ENCODE measurements around the gene TEX52.

The TEX52 gene

DNA sequence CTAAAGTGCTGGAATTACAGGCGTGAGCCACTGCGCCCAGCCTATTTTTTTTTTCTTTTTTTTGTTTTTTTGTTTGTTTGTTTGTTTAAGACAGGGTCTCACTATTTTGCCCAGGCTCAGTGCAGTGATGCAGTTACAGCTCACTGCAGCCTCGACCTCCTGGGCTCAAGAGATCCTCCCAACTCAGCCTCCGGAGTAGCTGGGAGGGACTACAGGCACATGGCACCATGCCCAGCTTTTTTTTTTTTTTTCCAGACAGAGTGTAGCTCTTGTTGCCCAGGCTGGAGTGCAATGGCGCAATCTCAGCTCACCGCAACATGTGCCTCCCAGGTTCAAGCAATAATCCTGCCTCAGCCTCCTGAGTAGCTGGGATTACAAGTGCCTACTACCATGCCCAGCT, 50.1 kb downstream of the TEX52 start:
- H3K4me1 Mint-ChIP-seq: peaks cover 4% of the 10 kb centered on the region
- peaks cover 14% of the 10 kb centered on the region for H3K36me3 Mint-ChIP-seq
- DNase-seq (ENCODE audit: low spot score in 2 of 2) (no peak), ATAC-seq (ENCODE audit: low read depth) (no peak)
- H3K4me3 Mint-ChIP-seq: no peak overlapping the region
- H3K27ac Mint-ChIP-seq: no peak overlapping the region
- no peaks in the 10 kb centered on the region for H3K27me3 Mint-ChIP-seq
- no peaks in the 10 kb centered on the region for H3K9me3 Mint-ChIP-seq

DNA sequence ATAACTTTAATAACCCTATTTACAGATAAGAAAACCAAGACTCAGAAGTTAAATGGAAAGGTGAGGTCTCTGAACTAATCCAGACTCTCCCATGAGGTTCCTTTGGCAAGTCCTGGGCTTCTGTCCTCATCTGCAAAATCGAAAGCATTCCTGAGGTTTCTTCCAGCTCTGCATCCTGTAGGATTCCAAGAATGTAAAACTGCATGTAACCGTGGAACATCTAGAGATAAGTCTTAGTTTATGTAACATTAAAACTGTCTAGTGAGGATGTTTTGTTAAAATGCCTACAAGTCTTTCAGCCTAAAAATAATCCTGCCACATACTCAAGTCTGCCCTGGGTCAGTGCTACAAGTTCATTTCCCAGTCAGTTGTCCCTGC, 51.7 kb downstream of the TEX52 start:
- Mint-ChIP-seq H3K4me1 (peaks cover 2% of the 10 kb centered on the region), H3K36me3 (peaks cover 20% of the 10 kb centered on the region), H3K4me3 (no peak overlapping the region), H3K27me3 (no peaks in the 10 kb centered on the region), H3K27ac (no peak overlapping the region), H3K9me3 (no peaks in the 10 kb centered on the region)
- DNase-seq (ENCODE audit: low spot score in 2 of 2): no peak
- no peak for ATAC-seq (ENCODE audit: low read depth)

DNA sequence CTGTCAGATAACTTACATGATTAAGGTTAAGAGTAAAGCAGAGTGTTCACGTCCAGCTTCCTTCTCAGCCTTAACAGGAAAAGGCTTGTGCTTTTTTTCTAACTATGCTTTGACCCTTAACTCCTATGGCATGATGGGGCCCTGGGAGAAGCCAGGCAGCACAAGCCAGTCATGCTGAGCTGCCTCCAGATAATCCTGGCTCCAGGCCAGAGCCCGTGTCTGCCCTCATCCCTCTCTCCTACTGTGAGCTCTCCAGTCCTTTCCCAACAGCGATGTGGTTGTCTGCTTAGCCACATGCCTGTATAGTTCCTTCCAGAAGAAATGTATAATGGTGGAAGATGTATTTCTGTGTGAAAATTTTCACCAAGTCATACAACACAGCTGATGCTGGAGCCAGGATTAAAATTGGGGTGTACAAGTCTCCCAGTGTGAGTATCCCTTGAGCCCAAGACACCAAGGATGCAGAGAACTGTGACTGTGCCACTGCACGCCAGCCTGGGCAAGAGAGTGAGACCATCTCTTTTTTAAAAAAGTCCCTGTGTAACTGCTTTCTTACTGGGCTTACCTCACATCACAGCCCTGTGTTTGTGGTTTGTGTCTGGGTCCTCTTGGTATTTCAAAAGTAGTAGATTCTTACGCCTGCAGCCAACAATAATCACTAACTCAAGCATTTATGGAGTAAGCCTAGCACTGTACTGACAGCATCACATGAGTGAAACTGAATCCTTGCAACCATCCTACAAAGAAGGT, 52.3 kb downstream of the TEX52 start:
- peaks cover 23% of the 10 kb centered on the region for H3K36me3 Mint-ChIP-seq
- peak overlapping the region; percentile 73 for H3K27ac Mint-ChIP-seq
- ATAC-seq (ENCODE audit: low read depth): no peak

DNA sequence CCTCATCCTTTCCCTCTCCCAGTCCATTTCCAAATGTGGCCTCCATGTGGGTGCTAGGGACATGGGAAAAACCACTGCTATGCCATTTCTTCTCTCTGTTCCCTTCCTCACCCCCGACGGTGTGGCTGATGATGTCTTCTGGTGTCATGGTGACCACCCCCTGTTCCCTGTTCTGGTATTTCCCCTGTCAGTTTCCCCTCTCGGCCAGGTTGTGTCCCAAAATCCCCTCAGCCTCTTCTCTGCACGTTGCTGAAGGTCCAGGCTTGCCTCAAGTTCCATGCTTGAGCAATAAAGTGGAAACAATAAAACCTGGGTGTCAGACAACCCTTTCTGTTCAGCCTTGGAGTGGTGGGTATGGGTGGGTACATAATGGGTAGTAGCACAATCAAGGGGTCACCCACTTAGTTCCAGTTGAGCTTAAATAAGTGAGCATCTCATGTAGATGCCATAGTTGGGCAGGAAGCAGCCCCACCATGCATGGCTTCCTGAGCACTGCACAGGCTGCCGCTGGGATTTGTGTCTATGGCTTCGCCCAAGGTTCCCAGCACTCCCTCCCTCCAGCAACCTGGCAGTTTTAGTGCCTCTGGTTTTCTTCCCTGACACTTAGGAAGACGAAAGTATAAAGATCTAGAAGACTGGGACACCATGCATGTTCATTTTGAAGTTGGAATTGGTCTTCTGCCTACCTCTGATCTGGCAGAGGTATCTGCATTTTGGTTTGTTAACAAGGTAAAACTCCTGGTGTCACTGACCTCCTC, 53.0 kb downstream of the TEX52 start:
- no peak for ATAC-seq (ENCODE audit: low read depth)
- Mint-ChIP-seq H3K4me3 (no peak overlapping the region), H3K36me3 (peaks cover 27% of the 10 kb centered on the region), H3K4me1 (peaks cover 2% of the 10 kb centered on the region), H3K27me3 (no peaks in the 10 kb centered on the region), H3K27ac (peak overlapping the region; percentile 73), H3K9me3 (no peaks in the 10 kb centered on the region)
- no peak for DNase-seq (ENCODE audit: low spot score in 2 of 2)

More for the DNA sequence above, 52.3 kb downstream of the TEX52 start:
- Mint-ChIP-seq H3K4me1 (peaks cover 2% of the 10 kb centered on the region), H3K27me3 (no peaks in the 10 kb centered on the region), H3K9me3 (no peaks in the 10 kb centered on the region), H3K4me3 (no peak overlapping the region)
- no peak for DNase-seq (ENCODE audit: low spot score in 2 of 2)

DNA sequence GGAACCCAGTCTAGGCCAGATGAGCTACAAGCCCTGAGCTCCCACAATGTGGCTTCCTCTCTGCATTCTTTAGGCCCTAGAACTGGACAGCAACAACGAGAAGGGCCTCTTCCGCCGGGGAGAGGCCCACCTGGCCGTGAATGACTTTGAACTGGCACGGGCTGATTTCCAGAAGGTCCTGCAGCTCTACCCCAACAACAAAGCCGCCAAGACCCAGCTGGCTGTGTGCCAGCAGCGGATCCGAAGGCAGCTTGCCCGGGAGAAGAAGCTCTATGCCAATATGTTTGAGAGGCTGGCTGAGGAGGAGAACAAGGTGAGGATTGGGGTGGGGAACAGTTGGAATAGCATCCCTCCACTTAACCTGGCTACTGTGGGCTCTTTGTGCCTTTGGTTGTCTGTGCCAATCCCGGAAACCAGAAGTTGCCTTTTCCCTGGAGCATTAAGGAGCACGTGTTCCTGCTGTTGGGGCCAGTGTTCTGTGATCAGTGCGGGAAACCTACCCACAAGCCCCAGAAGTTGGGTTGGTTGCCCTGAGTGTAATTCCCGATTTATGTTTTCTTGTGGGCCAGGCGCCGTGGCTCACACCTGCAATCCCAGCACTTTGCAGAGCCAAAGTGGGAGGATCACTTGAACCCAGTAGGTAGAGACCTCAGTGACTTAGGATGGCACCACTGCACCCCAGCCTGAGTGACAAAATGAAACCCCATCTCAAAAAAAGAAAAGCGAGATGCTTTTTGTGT, 55.6 kb downstream of the TEX52 start:
- no peak for DNase-seq (ENCODE audit: low spot score in 2 of 2)
- peaks cover 31% of the 10 kb centered on the region for H3K36me3 Mint-ChIP-seq
- ATAC-seq (ENCODE audit: low read depth): no peak
- no peak overlapping the region for H3K4me3 Mint-ChIP-seq
- peaks cover 14% of the 10 kb centered on the region for H3K4me1 Mint-ChIP-seq
- no peaks in the 10 kb centered on the region for H3K9me3 Mint-ChIP-seq
- no peaks in the 10 kb centered on the region for H3K27me3 Mint-ChIP-seq
- peak overlapping the region; percentile 38 for H3K27ac Mint-ChIP-seq

DNA sequence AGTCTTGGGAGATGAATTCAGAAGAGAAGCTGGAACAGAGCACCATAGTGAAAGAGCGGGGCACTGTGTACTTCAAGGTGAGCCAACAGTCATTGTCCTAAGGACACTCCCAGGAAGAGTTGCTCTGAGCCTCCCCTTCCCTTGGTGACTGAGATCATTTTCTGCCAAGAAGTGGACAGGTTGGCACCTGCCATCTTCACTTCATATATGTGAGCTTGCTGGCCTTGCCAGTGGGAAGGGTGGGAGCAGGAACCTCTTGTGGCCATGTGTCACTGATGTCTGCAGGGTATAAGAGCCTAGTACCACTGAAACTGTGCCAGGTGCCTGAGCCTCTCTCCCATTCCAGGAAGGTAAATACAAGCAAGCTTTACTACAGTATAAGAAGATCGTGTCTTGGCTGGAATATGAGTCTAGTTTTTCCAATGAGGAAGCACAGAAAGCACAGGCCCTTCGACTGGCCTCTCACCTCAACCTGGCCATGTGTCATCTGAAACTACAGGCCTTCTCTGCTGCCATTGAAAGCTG, 56.7 kb downstream of the TEX52 start:
- Mint-ChIP-seq H3K4me1 (peaks cover 16% of the 10 kb centered on the region), H3K27me3 (no peaks in the 10 kb centered on the region), H3K4me3 (no peak overlapping the region), H3K27ac (peak overlapping the region; percentile 45), H3K9me3 (no peaks in the 10 kb centered on the region), H3K36me3 (peaks cover 28% of the 10 kb centered on the region)
- DNase-seq (ENCODE audit: low spot score in 2 of 2) (no peak), ATAC-seq (ENCODE audit: low read depth) (no peak)
